Hematopoietic multipotent progenitor cell treated with erythropoietin and hydrocortisone succinate and interleukin-3 and kit ligand, for 4 days (in vitro differentiated cells): ENCODE measurements around the gene ZC3H18.
"Not testable (repeated sequence)": the region's sequence is repeated elsewhere in the genome, so short reads cannot be mapped to it uniquely, and the experiment has no call there.

ENCODE experiments used
- DNase-seq: peaks from one replicate; pipeline ENCODE4 v3.0.0-alpha.2; 2015

ZC3H18 gene

GRCh38 chr16:88608076-88608475 is 37.9 kb downstream of the ZC3H18 start:
- no peak for DNase-seq

GRCh38 chr16:88609426-88609825 is 39.2 kb downstream of the ZC3H18 start:
- not testable (repeated sequence) for DNase-seq

- peak; percentile 11 for DNase-seq
Measured at GRCh38 chr16:88610080-88610479, 39.9 kb downstream of the ZC3H18 start.

- no peak for DNase-seq
Measured at GRCh38 chr16:88610909-88611812, 41.0 kb downstream of the ZC3H18 start.

DNA sequence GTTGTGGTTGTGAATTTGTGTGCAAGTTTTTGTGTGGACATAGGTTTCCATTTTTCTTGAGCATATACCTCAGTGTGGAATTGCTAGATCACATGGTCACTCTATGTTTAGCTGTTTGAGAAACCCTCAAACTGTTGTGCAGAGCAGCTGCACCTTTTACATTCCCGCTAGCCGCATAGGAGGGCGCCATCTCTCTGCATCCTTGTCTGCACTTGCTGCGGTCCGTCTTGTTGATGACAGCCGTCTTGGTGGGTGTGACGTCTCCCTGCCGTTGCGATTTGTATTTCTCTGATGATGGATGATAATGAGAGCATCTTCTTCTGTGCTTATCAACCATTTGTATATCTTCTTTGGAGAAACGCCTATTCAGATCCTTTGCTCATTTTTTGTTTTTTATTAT is 43.1 kb downstream of the ZC3H18 start:
- DNase-seq = no peak

DNA sequence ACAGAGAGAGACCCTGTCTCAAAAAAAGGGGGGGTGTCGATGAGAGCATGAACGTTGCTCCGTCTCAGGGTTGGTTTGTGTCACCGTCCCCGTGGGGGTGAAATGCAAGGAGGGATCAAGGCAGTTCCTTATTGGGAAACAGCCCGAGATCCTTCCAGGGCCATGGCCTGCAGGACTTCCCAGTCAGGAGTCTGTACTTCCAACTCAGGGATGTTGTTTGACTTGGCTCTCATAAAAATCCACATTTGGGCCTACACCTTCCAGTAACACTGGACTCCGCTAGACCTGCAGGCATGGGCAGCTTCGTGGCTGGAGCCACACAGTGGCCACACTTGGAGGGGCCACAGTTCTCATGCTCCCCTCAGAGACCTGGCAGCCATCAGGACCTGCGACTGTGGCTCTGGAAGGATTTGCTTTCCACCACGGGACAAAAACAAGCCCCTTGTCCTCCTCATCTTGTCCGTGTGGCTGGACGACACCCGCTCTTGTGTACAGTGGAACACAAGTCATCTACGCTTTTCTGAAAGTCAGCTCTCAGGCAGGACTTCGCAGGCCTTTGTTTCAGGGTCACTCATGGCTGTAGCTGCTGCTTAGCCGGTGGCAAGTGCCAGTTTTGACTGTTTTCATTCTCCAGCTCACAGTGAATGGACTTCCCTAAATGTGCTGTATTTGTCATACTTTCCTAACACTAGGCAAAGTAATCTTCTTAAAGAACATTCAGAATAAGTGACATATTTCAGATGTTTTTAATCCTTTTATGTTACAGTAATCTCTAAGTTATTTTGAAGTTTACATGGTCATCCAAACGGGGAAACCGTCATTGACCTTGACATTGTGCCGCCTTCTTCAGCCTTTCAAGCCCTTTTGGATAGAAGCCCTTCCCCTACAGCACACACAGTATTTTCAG is 44.0 kb downstream of the ZC3H18 start:
- DNase-seq = no peak

GRCh38 chr16:88614818-88615580 is 44.8 kb downstream of the ZC3H18 start:
- no peak for DNase-seq

GRCh38 chr16:88616320-88616719 is 46.1 kb downstream of the ZC3H18 start:
- no peak for DNase-seq

DNA sequence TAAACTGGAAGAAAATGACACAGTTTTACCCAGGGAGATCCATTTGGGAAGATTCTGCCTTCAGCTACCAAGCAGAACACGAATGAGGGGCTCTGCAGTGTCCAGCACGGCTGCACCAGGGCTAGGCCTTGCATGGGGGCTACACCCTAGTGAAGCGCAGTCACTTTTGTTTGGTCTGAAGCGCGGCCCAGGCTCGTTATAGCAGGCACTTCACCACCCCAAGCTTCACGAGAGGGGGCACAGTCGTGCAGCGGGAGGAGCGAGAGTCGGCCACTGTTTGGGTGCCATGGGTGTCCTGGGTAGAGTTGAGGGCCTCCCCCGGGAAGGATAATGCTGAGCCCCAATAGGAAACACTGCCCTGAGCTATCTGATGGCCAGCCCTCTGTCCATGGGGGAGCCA is 46.5 kb downstream of the ZC3H18 start:
- DNase-seq = no peak

DNA sequence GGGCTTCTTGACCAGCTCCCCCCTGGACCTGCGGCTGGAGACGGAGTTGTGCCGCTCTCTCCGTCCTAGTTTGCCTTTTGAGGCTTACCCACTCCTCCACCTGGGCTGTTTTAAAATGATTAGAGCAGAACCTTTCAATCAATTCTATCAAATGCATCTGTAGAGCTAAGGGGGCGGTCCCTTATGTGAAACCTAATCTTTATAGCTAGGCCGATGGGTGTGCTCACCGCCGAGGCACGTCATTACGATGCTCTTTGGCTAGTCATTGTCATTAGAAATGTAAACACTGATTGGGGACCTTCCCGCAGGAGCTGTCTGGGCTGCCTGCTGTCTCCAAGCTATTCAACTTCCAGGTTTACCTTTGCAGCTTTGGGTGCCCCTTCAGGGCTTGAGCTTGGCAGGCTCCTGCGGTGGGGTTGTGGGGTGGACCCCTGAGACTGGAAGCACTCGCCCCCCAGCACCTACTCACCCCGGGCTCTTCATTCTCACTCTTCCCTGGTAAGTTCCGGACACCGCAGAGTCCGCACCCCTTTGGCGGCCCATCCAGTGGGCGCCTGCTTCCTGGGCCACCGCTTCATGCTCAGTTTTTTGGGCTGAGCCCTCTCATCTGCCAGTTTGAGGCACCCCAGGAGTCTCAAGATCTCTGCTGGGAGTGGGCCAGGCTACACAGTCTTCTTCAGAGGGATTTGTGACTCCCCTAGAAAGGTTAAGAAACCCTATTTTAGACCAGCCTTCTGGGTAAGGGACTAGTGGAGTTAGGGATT is 47.2 kb downstream of the ZC3H18 start:
- no peak for DNase-seq

DNA sequence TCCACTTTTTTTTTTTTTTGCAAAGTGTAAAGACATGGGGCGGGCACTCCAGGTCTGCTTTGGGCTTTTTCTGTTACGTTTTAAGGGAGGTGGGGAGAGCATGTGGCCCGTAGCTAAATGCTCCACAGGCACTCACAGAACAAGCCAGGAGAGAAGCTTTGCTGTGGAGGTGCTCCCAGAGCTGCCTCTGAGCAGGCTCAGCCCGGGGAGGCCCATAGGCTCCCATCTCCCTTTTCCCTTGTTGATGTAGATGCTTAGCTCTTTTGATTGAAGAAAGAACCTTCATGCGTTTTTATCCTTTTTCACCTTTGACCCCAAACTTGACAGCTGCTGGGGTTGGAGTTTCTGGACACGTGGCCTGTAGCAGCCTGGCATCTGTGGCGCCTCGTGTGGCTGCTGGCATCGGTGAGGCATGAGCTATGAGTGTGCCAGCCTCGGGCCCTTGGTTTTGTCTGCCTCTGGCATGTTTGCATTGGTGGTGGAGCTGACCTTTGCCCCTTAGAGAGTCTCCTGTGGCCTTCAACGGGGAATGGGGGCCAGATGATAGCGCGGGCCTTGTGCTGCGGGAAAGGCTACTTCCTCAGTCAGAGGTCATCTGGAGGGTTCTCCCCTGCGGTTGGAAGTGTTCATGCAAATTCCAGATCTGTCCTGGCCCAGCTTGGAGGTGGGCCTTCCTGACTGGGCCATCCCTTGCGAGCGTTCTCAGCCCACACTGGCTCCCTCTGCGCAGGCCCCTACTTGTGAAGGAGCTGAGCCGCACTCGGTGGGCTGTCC is 48.2 kb downstream of the ZC3H18 start:
- no peak for DNase-seq

DNA sequence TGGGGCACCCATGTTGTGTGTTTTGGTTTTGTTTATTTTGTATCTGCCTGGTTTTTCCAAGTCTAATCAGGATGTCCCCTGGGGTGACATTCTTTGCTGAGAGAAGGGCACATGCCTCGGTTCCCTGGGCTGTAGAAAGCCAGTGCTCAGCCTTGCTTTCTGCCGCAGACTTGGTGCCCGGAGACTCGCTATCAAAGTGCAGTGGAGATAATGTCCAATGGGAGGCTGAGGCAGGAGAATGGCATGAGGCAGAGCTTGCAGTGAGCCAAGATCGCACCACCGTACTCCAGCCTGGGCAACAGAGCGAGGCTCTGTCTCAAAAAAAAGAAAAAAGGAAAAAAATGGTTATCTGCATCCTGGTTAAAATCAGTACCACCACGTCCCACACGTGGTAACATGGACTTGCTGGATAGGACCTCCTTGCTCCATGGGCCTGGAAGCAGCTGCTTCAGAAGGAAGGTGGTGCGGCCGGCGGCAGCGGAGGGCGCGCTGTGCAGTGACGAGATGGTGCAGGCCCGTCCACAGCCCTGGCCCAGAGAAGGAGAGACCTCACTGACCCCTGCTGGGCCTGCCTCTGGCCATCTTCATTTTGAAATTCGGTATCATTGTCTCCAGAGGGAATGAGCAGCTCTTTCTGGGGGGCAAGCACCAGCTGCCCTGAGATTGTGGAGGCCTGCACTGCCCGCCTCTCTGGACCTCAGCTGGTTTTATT is 48.9 kb downstream of the ZC3H18 start:
- no peak for DNase-seq

GRCh38 chr16:88619859-88620815 is 49.9 kb downstream of the ZC3H18 start:
- no peak for DNase-seq

DNA sequence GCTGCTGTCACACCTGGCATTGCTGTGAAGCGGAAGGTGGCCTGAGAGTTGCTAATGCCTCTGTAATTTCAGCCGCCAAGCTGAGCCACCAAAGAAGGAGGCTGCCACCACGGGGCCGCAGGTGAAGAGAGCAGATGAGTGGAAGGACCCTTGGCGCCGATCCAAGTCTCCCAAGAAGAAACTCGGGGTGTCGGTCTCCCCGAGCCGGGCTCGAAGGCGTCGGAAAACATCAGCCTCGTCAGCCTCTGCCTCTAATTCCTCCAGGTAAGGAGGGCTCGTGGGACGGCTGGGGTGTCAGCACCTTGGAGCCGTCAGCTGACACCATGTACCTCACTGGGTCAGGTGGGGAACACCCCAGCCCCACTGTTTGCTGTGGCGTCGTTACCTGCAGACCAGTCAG is 51.9 kb downstream of the ZC3H18 start:
- no peak for DNase-seq

DNA sequence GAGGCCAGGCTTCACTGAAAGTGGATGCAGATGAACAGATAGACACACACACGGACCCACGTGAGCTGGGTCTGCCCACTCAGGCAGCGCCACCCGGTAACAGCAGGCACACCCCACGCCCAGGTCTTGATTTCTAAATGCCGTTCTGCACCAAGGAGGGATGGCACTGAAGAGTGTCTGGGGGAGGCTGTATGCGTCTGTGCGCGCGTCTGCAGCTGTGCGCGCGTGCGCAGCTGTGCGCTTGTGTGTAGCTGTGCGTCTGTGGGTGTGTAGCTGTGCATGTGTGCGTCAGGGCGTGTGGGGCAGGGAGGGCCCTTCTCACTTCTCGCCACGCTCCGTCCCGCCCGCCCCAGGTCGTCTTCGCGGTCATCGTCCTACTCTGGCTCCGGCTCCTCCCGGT is 52.7 kb downstream of the ZC3H18 start:
- no peak for DNase-seq

GRCh38 chr16:88623858-88624257 is 53.7 kb downstream of the ZC3H18 start:
- DNase-seq = no peak

DNA sequence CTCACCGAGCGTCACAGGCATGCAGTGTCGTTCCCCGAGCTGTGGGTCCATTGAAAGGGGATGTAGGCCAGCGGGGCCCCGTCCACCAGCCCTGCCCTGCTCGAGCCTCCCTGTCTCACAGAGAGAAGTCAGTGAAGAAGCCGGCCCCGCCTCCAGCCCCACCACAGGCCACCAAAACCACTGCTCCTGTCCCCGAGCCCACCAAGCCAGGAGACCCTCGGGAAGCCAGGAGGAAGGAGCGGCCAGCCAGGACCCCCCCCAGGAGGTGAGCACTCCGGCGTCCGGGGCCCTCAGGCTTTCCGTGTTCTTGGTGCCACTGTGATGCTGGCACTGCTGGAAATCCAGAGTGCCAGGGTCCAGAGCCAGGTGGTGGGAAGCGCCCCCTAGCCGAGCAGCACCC is 54.3 kb downstream of the ZC3H18 start:
- DNase-seq = no peak

DNA sequence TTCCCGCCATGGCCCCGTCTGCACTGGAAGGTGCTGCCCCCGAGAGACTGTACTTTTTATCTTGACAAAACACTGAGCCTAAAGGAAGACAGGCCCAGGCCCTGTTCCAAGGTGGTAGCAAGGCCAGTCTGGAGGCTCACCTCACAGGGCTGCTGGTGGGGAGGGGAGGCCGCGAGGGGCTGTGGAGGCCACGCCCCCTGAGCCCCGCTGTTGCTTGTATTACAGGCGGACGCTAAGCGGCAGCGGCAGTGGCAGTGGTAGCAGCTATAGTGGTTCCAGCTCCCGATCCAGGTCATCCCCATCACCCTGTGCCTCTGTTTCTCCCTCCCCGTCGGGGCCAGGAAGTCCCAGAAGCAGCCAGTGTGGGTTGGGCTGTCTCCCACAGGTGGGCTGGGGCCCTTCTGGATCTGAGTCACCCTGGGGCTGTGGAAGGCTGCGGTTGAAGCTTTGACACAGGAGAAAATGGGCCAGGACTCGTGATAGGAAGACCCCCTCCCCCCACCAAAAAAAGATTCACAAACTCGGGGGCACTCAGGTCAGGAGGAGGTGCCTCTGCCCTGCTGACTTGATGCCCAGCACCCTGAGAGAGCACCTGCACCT is 54.9 kb downstream of the ZC3H18 start:
- DNase-seq = no peak

DNA sequence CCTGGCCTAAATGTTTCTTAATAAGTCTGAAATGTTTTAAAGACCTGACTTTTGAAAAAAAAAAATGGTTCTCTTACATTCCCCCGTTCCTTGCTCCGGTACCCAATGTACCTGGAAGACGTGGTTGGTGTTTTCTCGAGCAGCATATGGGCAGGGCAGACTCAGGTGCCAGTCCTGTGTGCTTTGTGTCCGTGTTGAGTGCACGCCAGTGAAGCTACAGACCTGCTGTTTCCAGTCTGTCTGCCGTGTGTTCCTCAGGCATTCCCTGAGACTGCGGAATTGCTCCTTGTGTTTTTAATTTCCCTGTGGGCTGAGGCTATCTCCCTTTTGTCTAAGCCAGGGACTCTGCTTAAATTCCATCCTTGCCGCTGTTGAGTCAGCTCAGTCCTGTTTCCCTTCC is 56.4 kb downstream of the ZC3H18 start:
- no peak for DNase-seq
